Testis (tissue), 2 donors: ENCODE measurements around the gene DCST2.

Experiments
- CTCF ChIP-seq, 3 experiments: fragments of 450-650 bp in 2 of 3; fragments of 200-600 bp in 1 of 3; sonication (generic) in 1 of 3; IDR thresholded peaks; one replicate each; pipeline ENCODE4 v1.5.1; 2016 to 2019; ENCODE audit warnings: antibody characterized with exemption in 3 of 3, mild to moderate bottlenecking in 2 of 3, moderate library complexity in 1 of 3
- POLR2A ChIP-seq: fragments of 450-650 bp; IDR thresholded peaks from one replicate; pipeline ENCODE4 v1.6.1; 2017; ENCODE audit warnings: antibody characterized with exemption, mild to moderate bottlenecking, moderate library complexity

GRCh38 chr1:155037043-155037442 is 3.5 kb upstream of the DCST2 start:
- no peak for TF ChIP-seq CTCF (IDR thresholded peaks at IDR 0.05)
- TF ChIP-seq POLR2A = no peak
